HCT116 (cell line): ENCODE data around the gene CDH2. TPM values are rescaled to one million over a fixed set of nuclear protein-coding genes. Genes with fewer than 3 reads are reported as not detected.

Experiments used
- ATAC-seq: fragments of 200-7000 bp; cut with Tn5 transposase; 2 replicates; pipeline ENCODE4 v1.9.1; 2020; ENCODE audit warnings: mild to moderate bottlenecking, moderate library complexity
- BruUV-seq: library from RNA; stranded (reverse); fragments of 400-500 nt; replicated peaks from 2 replicates; lab custom pipeline; 2021; lab: Mats Ljungman, UMichigan
- CTCF ChIA-PET: fragments of 300-600 bp; sonication (Branson Sonifier 250); formaldehyde crosslinking; loops from one replicate; lab custom pipeline; 2021; ENCODE audit warnings: antibody characterized with exemption; lab: Charles Lee
- POLR2A ChIA-PET: fragments of 300-600, 350-600 bp; sonication (Branson Sonifier 250); formaldehyde crosslinking; loops from one replicate; lab custom pipeline; 2021; ENCODE audit warnings: antibody characterized with exemption; lab: Charles Lee
- RAD21 ChIA-PET, 2 experiments: fragments of 300-600 bp; sonication (Branson Sonifier 250); formaldehyde crosslinking; loops; one replicate each; lab custom pipeline; 2023; ENCODE audit warnings: low total read pairs in 2 of 2; ENCODE audit not compliant: uncharacterized antibody in 2 of 2, unreplicated experiment in 2 of 2, low non-redundant PET in 1 of 2; lab: Charles Lee
- DNase-seq: peaks from one replicate; pipeline ENCODE4 v3.0.0-alpha.2; 2010; ENCODE audit warnings: low read depth, low spot score
- H2AFZ ChIP-seq: fragments of 200-600 bp; shearing (Covaris generic), sonication (generic); 2 replicates; pipeline ENCODE4 v1.6.1; 2017; ENCODE audit warnings: low read depth, mixed run types, mixed read lengths, antibody characterized with exemption, low read length; ENCODE audit not compliant: poor library complexity, severe bottlenecking
- H3K27ac ChIP-seq: 2 replicates; pipeline ENCODE4 v1.5.1; 2012; ENCODE audit warnings: low read depth, low read length
- H3K27me3 ChIP-seq: fragments of 200-600 bp; sonication (generic); 2 replicates; pipeline ENCODE4 v1.6.1; 2016; ENCODE audit warnings: mixed run types, low read length, mixed read lengths; ENCODE audit not compliant: insufficient read depth
- H3K36me3 ChIP-seq, 2 experiments: fragments of 200-500 bp in 1 of 2; fragments of 200-600 bp in 1 of 2; sonication (Bioruptor generic) in 1 of 2; sonication (generic) in 1 of 2; 2 replicates each; pipeline versions ENCODE4 v1.5.1 to v1.6.1; 2014 to 2016; ENCODE audit warnings: low read length in 2 of 2, inconsistent platforms in 1 of 2, mixed read lengths in 1 of 2, mixed run types in 1 of 2; ENCODE audit not compliant: insufficient read depth in 2 of 2, control insufficient read depth in 1 of 2
- H3K4me1 ChIP-seq, 2 experiments: fragments of 200-600 bp in 1 of 2; sonication (generic) in 1 of 2; 2 replicates each; pipeline versions ENCODE4 v1.5.1 to v1.6.1; 2012 to 2017; ENCODE audit warnings: low read length in 2 of 2, inconsistent platforms in 1 of 2, mild to moderate bottlenecking in 1 of 2, mixed read lengths in 1 of 2, mixed run types in 1 of 2, moderate library complexity in 1 of 2; ENCODE audit not compliant: insufficient read depth in 2 of 2, control insufficient read depth in 1 of 2
- H3K4me2 ChIP-seq: fragments of 200-600 bp; sonication (generic); 2 replicates; pipeline ENCODE4 v1.6.1; 2017; ENCODE audit warnings: mixed run types, low read length, mixed read lengths
- H3K4me3 ChIP-seq, 2 experiments: fragments of 200-600 bp in 1 of 2; sonication (generic) in 1 of 2; replicated peaks in 1 of 2; 2 replicates each; pipeline ENCODE4 v1.5.1; 2011 to 2016; ENCODE audit warnings: low read length in 2 of 2, control low read depth in 1 of 2, low read depth in 1 of 2, mild to moderate bottlenecking in 1 of 2, mixed read lengths in 1 of 2, mixed run types in 1 of 2
- H3K79me2 ChIP-seq: fragments of 200-600 bp; sonication (generic); 2 replicates; pipeline ENCODE4 v1.6.1; 2017; ENCODE audit warnings: mild to moderate bottlenecking, mixed run types, low read length, moderate library complexity, mixed read lengths; ENCODE audit not compliant: insufficient read depth
- H3K9ac ChIP-seq: fragments of 200-600 bp; sonication (generic); 2 replicates; pipeline ENCODE4 v1.6.1; 2016; ENCODE audit warnings: low read length, mixed read lengths
- H3K9me2 ChIP-seq: fragments of 200-600 bp; sonication (generic), shearing (Covaris generic); 2 replicates; pipeline ENCODE4 v1.6.1; 2017; ENCODE audit warnings: mixed run types, mild to moderate bottlenecking, moderate library complexity; ENCODE audit not compliant: insufficient read depth
- H3K9me3 ChIP-seq, 2 experiments: fragments of 200-500 bp in 1 of 2; fragments of 200-600 bp in 1 of 2; sonication (Bioruptor generic) in 1 of 2; sonication (generic) in 1 of 2; 2 replicates each; pipeline ENCODE4 v1.6.1; 2014 to 2017; ENCODE audit warnings: low read length in 2 of 2, mixed read lengths in 2 of 2, inconsistent platforms in 1 of 2, low read depth in 1 of 2, mild to moderate bottlenecking in 1 of 2, mixed run types in 1 of 2, moderate library complexity in 1 of 2; ENCODE audit not compliant: control insufficient read depth in 1 of 2, insufficient read depth in 1 of 2
- H4K20me1 ChIP-seq: fragments of 200-600 bp; sonication (generic), shearing (Covaris generic); 2 replicates; pipeline ENCODE4 v1.6.1; 2017; ENCODE audit warnings: mixed run types, mild to moderate bottlenecking, moderate library complexity; ENCODE audit not compliant: insufficient read depth
- CBX3 ChIP-seq: IDR thresholded peaks from 2 replicates; pipeline ENCODE4 v1.6.1; 2012; ENCODE audit warnings: low read depth
- CEBPB ChIP-seq: IDR thresholded peaks from 2 replicates; pipeline ENCODE4 v1.6.1; 2012; ENCODE audit warnings: low read depth
- EGR1 ChIP-seq: IDR thresholded peaks from 2 replicates; pipeline ENCODE4 v1.6.1; 2012; ENCODE audit warnings: low read depth
- ELF1 ChIP-seq: IDR thresholded peaks from 2 replicates; pipeline ENCODE4 v1.6.1; 2012; ENCODE audit warnings: low read depth, borderline replicate concordance
- EZH2 ChIP-seq: fragments of 200-600 bp; sonication (generic); IDR thresholded peaks from 2 replicates; pipeline ENCODE4 v1.6.1; 2017; ENCODE audit warnings: antibody characterized with exemption, mixed run types
- EZH2phosphoT487 ChIP-seq: fragments of 200-600 bp; IDR thresholded peaks from 2 replicates; pipeline ENCODE4 v1.6.1; 2018; ENCODE audit warnings: antibody characterized with exemption, borderline replicate concordance
- JUND ChIP-seq: IDR thresholded peaks from 2 replicates; pipeline ENCODE4 v1.6.1; 2012
- POLR2A ChIP-seq: IDR thresholded peaks from 2 replicates; pipeline ENCODE4 v1.7.0; 2011; ENCODE audit warnings: borderline replicate concordance; ENCODE audit not compliant: insufficient read depth, insufficient read length; ENCODE audit errors: extremely low read depth
- RAD21 ChIP-seq: IDR thresholded peaks from 2 replicates; pipeline ENCODE4 v1.6.1; 2012; ENCODE audit warnings: low read depth, mild to moderate bottlenecking
- SIN3A ChIP-seq: IDR thresholded peaks from 2 replicates; pipeline ENCODE4 v1.6.1; 2012; ENCODE audit warnings: low read depth
- SP1 ChIP-seq: IDR thresholded peaks from 2 replicates; pipeline ENCODE4 v1.6.1; 2012; ENCODE audit warnings: low read depth
- ZNF274 ChIP-seq: fragments of 200-500 bp; sonication (Bioruptor generic); IDR thresholded peaks from 2 replicates; pipeline ENCODE4 v1.6.1; 2014; ENCODE audit warnings: mild to moderate bottlenecking, low read depth, low read length, inconsistent platforms
- intact Hi-C: fragments of 100-400 bp; cut with micrococcal nuclease; formaldehyde crosslinking; loops from 2 replicates; pipeline ENCODE4 v1.10.0; 2022
- total RNA-seq: library from RNA; stranded (reverse); gene quantifications from one replicate; pipeline ENCODE4 v1.2.1, GENCODE V29; 2021; ENCODE audit not compliant: unreplicated experiment
- TF ChIP-seq, protein P1 (sequence below): IDR thresholded peaks from 2 replicates; pipeline ENCODE4 v1.6.1; 2011; ENCODE audit warnings: mild to moderate bottlenecking, low read length, moderate library complexity; ENCODE audit not compliant: insufficient replicate concordance; ENCODE audit errors: extremely low read depth
- TF ChIP-seq, protein P2 (sequence below): IDR thresholded peaks from 2 replicates; pipeline ENCODE4 v1.6.1; 2012; ENCODE audit warnings: low read depth
- TF ChIP-seq, protein P3 (sequence below): IDR thresholded peaks from 2 replicates; pipeline ENCODE4 v1.6.1; 2012
- TF ChIP-seq, protein P4 (sequence below): IDR thresholded peaks from 2 replicates; pipeline ENCODE4 v1.6.1; 2012
- TF ChIP-seq, protein P5 (sequence below), 3 experiments: fragments of 200-600 bp in 1 of 3; sonication (generic) in 1 of 3; IDR thresholded peaks in 2 of 3; conservative IDR thresholded peaks in 1 of 3; 2 replicates each; pipeline ENCODE4 v1.5.1; 2012 to 2017; ENCODE audit warnings: low read depth in 2 of 3, low read length in 2 of 3, antibody characterized with exemption in 1 of 3, borderline replicate concordance in 1 of 3, control low read depth in 1 of 3, mild to moderate bottlenecking in 1 of 3, mixed read lengths in 1 of 3, mixed run types in 1 of 3, moderate library complexity in 1 of 3; ENCODE audit not compliant: insufficient read depth in 1 of 3

Gene CDH2
- total RNA-seq, 1 experiment from 2014 or later = 0.15 TPM

DNA sequence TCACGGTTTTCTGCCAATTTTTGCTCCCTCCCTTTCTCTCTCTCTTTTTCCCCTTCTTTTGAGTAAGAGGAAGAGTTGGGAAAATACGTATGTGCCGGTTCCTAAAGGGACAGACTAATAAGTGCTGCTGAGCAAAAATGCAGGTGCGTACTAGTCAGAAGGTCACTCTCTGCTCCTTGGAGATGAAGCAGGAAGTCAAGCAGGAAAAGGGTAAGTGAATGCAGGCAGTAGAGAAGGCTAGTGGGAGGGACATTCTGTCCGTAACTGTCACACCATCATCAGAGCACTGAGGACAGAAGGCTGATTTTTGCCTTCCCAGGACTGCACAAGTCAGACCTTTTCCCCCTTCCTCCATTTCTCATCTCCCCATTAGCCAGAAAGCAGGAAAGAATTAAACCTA, 105.7 kb downstream of the CDH2 start (continued):
- TF ChIP-seq EZH2phosphoT487 = no peak
- no peak for TF ChIP-seq RAD21
- no peak for TF ChIP-seq POLR2A
- TF ChIP-seq ZNF274 = no peak
- TF ChIP-seq, protein P1, sequence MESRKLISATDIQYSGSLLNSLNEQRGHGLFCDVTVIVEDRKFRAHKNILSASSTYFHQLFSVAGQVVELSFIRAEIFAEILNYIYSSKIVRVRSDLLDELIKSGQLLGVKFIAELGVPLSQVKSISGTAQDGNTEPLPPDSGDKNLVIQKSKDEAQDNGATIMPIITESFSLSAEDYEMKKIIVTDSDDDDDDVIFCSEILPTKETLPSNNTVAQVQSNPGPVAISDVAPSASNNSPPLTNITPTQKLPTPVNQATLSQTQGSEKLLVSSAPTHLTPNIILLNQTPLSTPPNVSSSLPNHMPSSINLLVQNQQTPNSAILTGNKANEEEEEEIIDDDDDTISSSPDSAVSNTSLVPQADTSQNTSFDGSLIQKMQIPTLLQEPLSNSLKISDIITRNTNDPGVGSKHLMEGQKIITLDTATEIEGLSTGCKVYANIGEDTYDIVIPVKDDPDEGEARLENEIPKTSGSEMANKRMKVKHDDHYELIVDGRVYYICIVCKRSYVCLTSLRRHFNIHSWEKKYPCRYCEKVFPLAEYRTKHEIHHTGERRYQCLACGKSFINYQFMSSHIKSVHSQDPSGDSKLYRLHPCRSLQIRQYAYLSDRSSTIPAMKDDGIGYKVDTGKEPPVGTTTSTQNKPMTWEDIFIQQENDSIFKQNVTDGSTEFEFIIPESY = no peak

DNA sequence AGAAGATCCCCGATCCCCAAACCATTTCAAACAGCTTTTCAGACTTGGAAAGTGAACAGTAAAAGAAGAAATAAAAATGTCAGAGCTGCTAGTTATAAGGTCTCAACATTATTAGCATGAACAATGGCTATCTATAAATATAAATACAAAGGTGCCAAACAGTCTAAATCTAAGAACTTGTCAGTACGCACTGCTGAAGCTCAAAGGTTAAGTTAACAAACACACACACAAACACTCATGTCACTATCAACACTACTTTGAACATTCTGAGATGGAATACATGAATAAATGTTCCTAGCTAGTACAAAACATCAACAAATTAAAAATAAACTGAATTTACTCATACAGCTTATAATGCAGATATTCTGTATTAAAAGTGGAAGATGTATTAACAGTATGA, 108.7 kb downstream of the CDH2 start:
- H3K27me3 ChIP-seq = no peaks in the 10 kb centered on the region
- no peak overlapping the region for H3K9ac ChIP-seq
- BruUV-seq = no TSS peak
- no peaks in the 10 kb centered on the region for H3K9me3 ChIP-seq
- DNase-seq = no peak
- H2AFZ ChIP-seq = no peak overlapping the region
- H3K4me1 ChIP-seq = no peaks in the 10 kb centered on the region
- no peaks in the 10 kb centered on the region for H4K20me1 ChIP-seq
- no peak overlapping the region for H3K27ac ChIP-seq
- intact Hi-C loops = no loop called here
- no peak overlapping the region for H3K4me3 ChIP-seq
- ChIA-PET POLR2A (no interaction called here), RAD21 (no interaction called here), CTCF (no interaction called here)
- no peaks in the 10 kb centered on the region for H3K9me2 ChIP-seq
- H3K79me2 ChIP-seq = no peaks in the 10 kb centered on the region
- no peak overlapping the region for H3K4me2 ChIP-seq
- no peak for ATAC-seq
- H3K36me3 ChIP-seq = no peaks in the 10 kb centered on the region
- TF ChIP-seq CBX3 (no peak), RAD21 (no peak), CEBPB (no peak), SIN3A (no peak), JUND (no peak), ELF1 (no peak), EGR1 (no peak), SP1 (no peak), EZH2 (no peak), EZH2phosphoT487 (no peak), ZNF274 (no peak)
- TF ChIP-seq, protein P2, sequence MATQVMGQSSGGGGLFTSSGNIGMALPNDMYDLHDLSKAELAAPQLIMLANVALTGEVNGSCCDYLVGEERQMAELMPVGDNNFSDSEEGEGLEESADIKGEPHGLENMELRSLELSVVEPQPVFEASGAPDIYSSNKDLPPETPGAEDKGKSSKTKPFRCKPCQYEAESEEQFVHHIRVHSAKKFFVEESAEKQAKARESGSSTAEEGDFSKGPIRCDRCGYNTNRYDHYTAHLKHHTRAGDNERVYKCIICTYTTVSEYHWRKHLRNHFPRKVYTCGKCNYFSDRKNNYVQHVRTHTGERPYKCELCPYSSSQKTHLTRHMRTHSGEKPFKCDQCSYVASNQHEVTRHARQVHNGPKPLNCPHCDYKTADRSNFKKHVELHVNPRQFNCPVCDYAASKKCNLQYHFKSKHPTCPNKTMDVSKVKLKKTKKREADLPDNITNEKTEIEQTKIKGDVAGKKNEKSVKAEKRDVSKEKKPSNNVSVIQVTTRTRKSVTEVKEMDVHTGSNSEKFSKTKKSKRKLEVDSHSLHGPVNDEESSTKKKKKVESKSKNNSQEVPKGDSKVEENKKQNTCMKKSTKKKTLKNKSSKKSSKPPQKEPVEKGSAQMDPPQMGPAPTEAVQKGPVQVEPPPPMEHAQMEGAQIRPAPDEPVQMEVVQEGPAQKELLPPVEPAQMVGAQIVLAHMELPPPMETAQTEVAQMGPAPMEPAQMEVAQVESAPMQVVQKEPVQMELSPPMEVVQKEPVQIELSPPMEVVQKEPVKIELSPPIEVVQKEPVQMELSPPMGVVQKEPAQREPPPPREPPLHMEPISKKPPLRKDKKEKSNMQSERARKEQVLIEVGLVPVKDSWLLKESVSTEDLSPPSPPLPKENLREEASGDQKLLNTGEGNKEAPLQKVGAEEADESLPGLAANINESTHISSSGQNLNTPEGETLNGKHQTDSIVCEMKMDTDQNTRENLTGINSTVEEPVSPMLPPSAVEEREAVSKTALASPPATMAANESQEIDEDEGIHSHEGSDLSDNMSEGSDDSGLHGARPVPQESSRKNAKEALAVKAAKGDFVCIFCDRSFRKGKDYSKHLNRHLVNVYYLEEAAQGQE = no peak
- TF ChIP-seq, protein P3, sequence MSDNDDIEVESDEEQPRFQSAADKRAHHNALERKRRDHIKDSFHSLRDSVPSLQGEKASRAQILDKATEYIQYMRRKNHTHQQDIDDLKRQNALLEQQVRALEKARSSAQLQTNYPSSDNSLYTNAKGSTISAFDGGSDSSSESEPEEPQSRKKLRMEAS = no peak
- TF ChIP-seq, protein P4, sequence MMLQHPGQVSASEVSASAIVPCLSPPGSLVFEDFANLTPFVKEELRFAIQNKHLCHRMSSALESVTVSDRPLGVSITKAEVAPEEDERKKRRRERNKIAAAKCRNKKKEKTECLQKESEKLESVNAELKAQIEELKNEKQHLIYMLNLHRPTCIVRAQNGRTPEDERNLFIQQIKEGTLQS = no peak
- TF ChIP-seq, protein P5, sequence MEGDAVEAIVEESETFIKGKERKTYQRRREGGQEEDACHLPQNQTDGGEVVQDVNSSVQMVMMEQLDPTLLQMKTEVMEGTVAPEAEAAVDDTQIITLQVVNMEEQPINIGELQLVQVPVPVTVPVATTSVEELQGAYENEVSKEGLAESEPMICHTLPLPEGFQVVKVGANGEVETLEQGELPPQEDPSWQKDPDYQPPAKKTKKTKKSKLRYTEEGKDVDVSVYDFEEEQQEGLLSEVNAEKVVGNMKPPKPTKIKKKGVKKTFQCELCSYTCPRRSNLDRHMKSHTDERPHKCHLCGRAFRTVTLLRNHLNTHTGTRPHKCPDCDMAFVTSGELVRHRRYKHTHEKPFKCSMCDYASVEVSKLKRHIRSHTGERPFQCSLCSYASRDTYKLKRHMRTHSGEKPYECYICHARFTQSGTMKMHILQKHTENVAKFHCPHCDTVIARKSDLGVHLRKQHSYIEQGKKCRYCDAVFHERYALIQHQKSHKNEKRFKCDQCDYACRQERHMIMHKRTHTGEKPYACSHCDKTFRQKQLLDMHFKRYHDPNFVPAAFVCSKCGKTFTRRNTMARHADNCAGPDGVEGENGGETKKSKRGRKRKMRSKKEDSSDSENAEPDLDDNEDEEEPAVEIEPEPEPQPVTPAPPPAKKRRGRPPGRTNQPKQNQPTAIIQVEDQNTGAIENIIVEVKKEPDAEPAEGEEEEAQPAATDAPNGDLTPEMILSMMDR (IDR thresholded peaks at IDR 0.05 in 2 of 3, conservative IDR thresholded peaks at IDR 0.05 in 1 of 3; ENCODE audit: borderline replicate concordance in 1 of 3, insufficient read depth in 1 of 3, low read depth in 2 of 3, low read length in 2 of 3) = no peak
